H1 (cell line): ENCODE measurements around the gene ASTN2. TPM values are rescaled to one million over a fixed set of nuclear protein-coding genes. Genes with fewer than 3 reads are reported as not detected.

Experiments
- CTCF ChIA-PET: fragments of 300-600 bp; sonication (Branson Sonifier 250); formaldehyde crosslinking; loops from one replicate; lab custom pipeline; 2021; ENCODE audit not compliant: partially characterized antibody; lab: Charles Lee
- POLR2A ChIA-PET: fragments of 300-600 bp; sonication (Branson Sonifier 250); formaldehyde crosslinking; loops from one replicate; lab custom pipeline; 2021; ENCODE audit warnings: inconsistent platforms; ENCODE audit not compliant: partially characterized antibody; lab: Charles Lee
- DNase-seq, 2 experiments: peaks; one replicate each; pipeline versions ENCODE4 v3.0.0 to v3.0.0-alpha.2; 2010 to 2022; ENCODE audit warnings: low spot score in 2 of 2, low read depth in 1 of 2, mixed read lengths in 1 of 2
- FAIRE-seq: peaks from 2 replicates; lab custom pipeline; 2011; peaks lifted over from hg19 to GRCh38; lab: Jason Lieb, UNC
- H2AFZ ChIP-seq: 2 replicates; pipeline ENCODE4 v1.8.1; 2012; ENCODE audit warnings: low read length, inconsistent platforms
- H2AK5ac ChIP-seq: 2 replicates; pipeline ENCODE4 v1.6.1; 2013; ENCODE audit warnings: low read depth, low read length
- H2BK120ac ChIP-seq: replicated peaks from 2 replicates; pipeline ENCODE3; 2013; ENCODE audit warnings: low read depth, low read length, inconsistent platforms
- H2BK12ac ChIP-seq: 2 replicates; pipeline ENCODE4 v1.6.1; 2013; ENCODE audit warnings: low read depth, low read length
- H2BK15ac ChIP-seq: 2 replicates; pipeline ENCODE4 v1.6.1; 2013; ENCODE audit warnings: low read length
- H2BK20ac ChIP-seq: 2 replicates; pipeline ENCODE4 v1.6.1; 2013; ENCODE audit warnings: low read length
- H2BK5ac ChIP-seq: 2 replicates; pipeline ENCODE4 v1.6.1; 2013; ENCODE audit warnings: low read depth, low read length
- H3K14ac ChIP-seq: 2 replicates; pipeline ENCODE4 v1.6.1; 2013; ENCODE audit warnings: inconsistent platforms; ENCODE audit not compliant: insufficient read length
- H3K18ac ChIP-seq: 2 replicates; pipeline ENCODE4 v1.6.1; 2013; ENCODE audit warnings: low read length; ENCODE audit errors: extremely low read depth
- H3K23ac ChIP-seq: 2 replicates; pipeline ENCODE4 v1.6.1; 2013; ENCODE audit warnings: inconsistent platforms; ENCODE audit not compliant: insufficient read length
- H3K23me2 ChIP-seq: 2 replicates; pipeline ENCODE4 v1.6.1; 2013; ENCODE audit warnings: low read depth, low read length
- H3K27ac ChIP-seq: 2 replicates; pipeline ENCODE4 v1.6.1; 2011; ENCODE audit warnings: low read depth, low read length, inconsistent platforms
- H3K27me3 ChIP-seq, 4 experiments: replicated peaks in 1 of 4; 1 replicate in 1 of 4; 2 replicates in 3 of 4; pipeline versions ENCODE4 v1.6.1 to v1.8.1; 2011 to 2013; ENCODE audit warnings: low read length in 3 of 4, mild to moderate bottlenecking in 3 of 4, inconsistent platforms in 2 of 4, mixed read lengths in 2 of 4, moderate library complexity in 1 of 4; ENCODE audit not compliant: control insufficient read depth in 3 of 4, insufficient read depth in 3 of 4; ENCODE audit errors: extremely low read depth in 1 of 4
- H3K36me3 ChIP-seq, 4 experiments: 2 replicates each; pipeline versions ENCODE4 v1.6.1 to v1.8.1; 2011 to 2013; ENCODE audit warnings: mild to moderate bottlenecking in 4 of 4, low read length in 3 of 4, moderate library complexity in 2 of 4, control low read depth in 1 of 4, inconsistent platforms in 1 of 4; ENCODE audit not compliant: insufficient read depth in 4 of 4, control insufficient read depth in 2 of 4
- H3K4ac ChIP-seq: replicated peaks from 2 replicates; pipeline ENCODE3; 2013; ENCODE audit warnings: low read length, low read depth, mixed read lengths, inconsistent platforms; ENCODE audit not compliant: insufficient read length
- H3K4me1 ChIP-seq, 4 experiments: replicated peaks in 1 of 4; 1 replicate in 1 of 4; 2 replicates in 3 of 4; pipeline versions ENCODE4 v1.6.1 to v1.8.1; 2011 to 2013; ENCODE audit warnings: low read length in 3 of 4, inconsistent platforms in 2 of 4, mixed read lengths in 1 of 4; ENCODE audit not compliant: insufficient read depth in 4 of 4, control insufficient read depth in 3 of 4
- H3K4me2 ChIP-seq, 2 experiments: 2 replicates each; pipeline versions ENCODE4 v1.6.1 to v1.8.1; 2011 to 2013; ENCODE audit warnings: low read depth in 2 of 2, low read length in 2 of 2, control low read depth in 1 of 2, inconsistent platforms in 1 of 2, mild to moderate bottlenecking in 1 of 2; ENCODE audit not compliant: insufficient read depth in 1 of 2
- H3K4me3 ChIP-seq, 4 experiments: fragments of 200-600, 300-600 bp in 1 of 4; sonication (generic), shearing (Covaris generic), sonication (Bioruptor Twin) in 1 of 4; 2 replicates each; pipeline versions ENCODE4 v1.5.1 to v1.8.1; 2011 to 2016; ENCODE audit warnings: low read length in 4 of 4, low read depth in 3 of 4, control low read depth in 2 of 4, inconsistent platforms in 2 of 4, mild to moderate bottlenecking in 2 of 4, mixed read lengths in 1 of 4, moderate library complexity in 1 of 4; ENCODE audit not compliant: insufficient read depth in 2 of 4; ENCODE audit errors: extremely low read depth in 1 of 4
- H3K56ac ChIP-seq: replicated peaks from 2 replicates; pipeline ENCODE3; 2013; ENCODE audit warnings: low read depth, mild to moderate bottlenecking, mixed read lengths, low read length, inconsistent platforms; ENCODE audit not compliant: insufficient read length
- H3K79me1 ChIP-seq: 2 replicates; pipeline ENCODE4 v1.6.1; 2013; ENCODE audit warnings: low read depth, low read length, control low read depth
- H3K79me2 ChIP-seq, 2 experiments: 2 replicates each; pipeline versions ENCODE4 v1.6.1 to v1.8.1; 2012 to 2013; ENCODE audit warnings: low read length in 2 of 2, mild to moderate bottlenecking in 2 of 2, inconsistent platforms in 1 of 2; ENCODE audit not compliant: insufficient read depth in 2 of 2, control insufficient read depth in 1 of 2
- H3K9ac ChIP-seq, 4 experiments: replicated peaks in 1 of 4; 1 replicate in 1 of 4; 2 replicates in 3 of 4; pipeline versions ENCODE4 v1.6.1 to v1.8.1; 2011 to 2013; ENCODE audit warnings: low read depth in 3 of 4, low read length in 3 of 4, control low read depth in 2 of 4, mild to moderate bottlenecking in 2 of 4, moderate library complexity in 2 of 4, inconsistent platforms in 1 of 4; ENCODE audit errors: extremely low read depth in 1 of 4
- H3K9me3 ChIP-seq, 2 experiments: 2 replicates each; pipeline versions ENCODE4 v1.6.1 to v1.8.1; 2012 to 2013; ENCODE audit warnings: mild to moderate bottlenecking in 2 of 2, moderate library complexity in 2 of 2, control low read depth in 1 of 2, inconsistent platforms in 1 of 2, low read depth in 1 of 2, low read length in 1 of 2, mixed read lengths in 1 of 2; ENCODE audit not compliant: insufficient read depth in 2 of 2
- H4K20me1 ChIP-seq, 2 experiments: replicated peaks in 1 of 2; 2 replicates each; pipeline versions ENCODE3 to v1.8.1; 2011 to 2013; ENCODE audit warnings: inconsistent platforms in 2 of 2, low read length in 2 of 2, mild to moderate bottlenecking in 1 of 2; ENCODE audit not compliant: insufficient read depth in 2 of 2, control insufficient read depth in 1 of 2
- H4K5ac ChIP-seq: 2 replicates; pipeline ENCODE4 v1.6.1; 2013; ENCODE audit warnings: low read length, low read depth, mixed read lengths, inconsistent platforms; ENCODE audit not compliant: insufficient read length
- H4K8ac ChIP-seq: 2 replicates; pipeline ENCODE4 v1.8.0; 2013; ENCODE audit warnings: mild to moderate bottlenecking, moderate library complexity, low read length, inconsistent platforms; ENCODE audit not compliant: insufficient read depth; ENCODE audit errors: extremely low read depth
- H4K91ac ChIP-seq: replicated peaks from 2 replicates; pipeline ENCODE3; 2013; ENCODE audit warnings: low read length, mixed read lengths, inconsistent platforms; ENCODE audit not compliant: insufficient read length
- ASH2L ChIP-seq: fragments of 200-600, 300-600 bp; sonication (generic); IDR thresholded peaks from one replicate; pipeline ENCODE4 v1.7.1; 2017; ENCODE audit warnings: low read length
- BACH1 ChIP-seq: IDR thresholded peaks from 2 replicates; pipeline ENCODE4 v1.6.1; 2012; ENCODE audit warnings: low read length, improper control_type of control experiment
- FOSL1 ChIP-seq: IDR thresholded peaks from 2 replicates; pipeline ENCODE4 v1.6.1; 2011; ENCODE audit warnings: mild to moderate bottlenecking, low read depth, low read length, moderate library complexity; ENCODE audit not compliant: insufficient read depth
- GABPA ChIP-seq: IDR thresholded peaks from 2 replicates; pipeline ENCODE4 v1.6.1; 2011; ENCODE audit warnings: mild to moderate bottlenecking, low read length, moderate library complexity, borderline replicate concordance; ENCODE audit not compliant: insufficient read depth
- HDAC6 ChIP-seq: IDR thresholded peaks from one replicate; pipeline ENCODE4 v1.7.1; 2012; ENCODE audit warnings: low read depth, mild to moderate bottlenecking, inconsistent platforms, low read length, moderate library complexity
- KDM1A ChIP-seq: fragments of 200-600, 300-600 bp; sonication (generic); IDR thresholded peaks from 2 replicates; pipeline ENCODE4 v1.7.1; 2016; ENCODE audit warnings: mild to moderate bottlenecking, low read length, borderline replicate concordance
- KDM4A ChIP-seq: IDR thresholded peaks from one replicate; pipeline ENCODE4 v1.7.1; 2012; ENCODE audit warnings: low read depth, mild to moderate bottlenecking, moderate library complexity, low read length, inconsistent platforms; ENCODE audit not compliant: severe bottlenecking
- RNF2 ChIP-seq: fragments of 200-900, 300-1000 bp; sonication (generic); IDR thresholded peaks from 2 replicates; pipeline ENCODE4 v1.7.1; 2016; ENCODE audit warnings: borderline replicate concordance, low read depth, mild to moderate bottlenecking, antibody characterized with exemption, low read length; ENCODE audit not compliant: poor library complexity, severe bottlenecking; ENCODE audit errors: missing control alignments
- SRF ChIP-seq: IDR thresholded peaks from 2 replicates; pipeline ENCODE4 v1.6.1; 2011; ENCODE audit warnings: mild to moderate bottlenecking, low read depth, low read length, moderate library complexity
- TCF12 ChIP-seq: IDR thresholded peaks from 2 replicates; pipeline ENCODE4 v1.6.1; 2011; ENCODE audit warnings: low read depth, mild to moderate bottlenecking, low read length
- WGBS, 2 experiments: shearing (Covaris generic) in 1 of 2; methylation state at CpG; one replicate each; pipeline versions ENCODE4 v1.1.6 to v1.1.7; 2013 to 2015; ENCODE audit warnings: low lambda C conversion rate in 2 of 2, mixed read lengths in 2 of 2, inconsistent platforms in 1 of 2, low coverage in 1 of 2, missing lambda C conversion rate in 1 of 2; ENCODE audit not compliant: insufficient replicate concordance in 2 of 2, insufficient coverage in 1 of 2, insufficient read length in 1 of 2; ENCODE audit errors: extremely low coverage in 1 of 2, missing lambda C conversion rate in 1 of 2; 5-methylcytosine and 5-hydroxymethylcytosine counted together
- polyA plus RNA-seq, 7 experiments: library from polyadenylated mRNA; depleted of rRNA in 3 of 7; stranded (reverse) in 5 of 7; unstranded in 2 of 7; fragments of >200 nt in 5 of 7; fragments of 200-250 nt in 2 of 7; gene quantifications; 1 replicate in 5 of 7; 2 replicates in 1 of 7; 4 replicates in 1 of 7; pipeline versions ENCODE4 v1.2.1 to v1.2.3, GENCODE V29; 2011 to 2013; ENCODE audit warnings: missing spikeins in 2 of 7, mixed read lengths in 2 of 7
- total RNA-seq: library from RNA; stranded (reverse); fragmentation: NEBNext Ultra II Directional; extraction: Animal tissue kit (Norgen Biotek cat#: 25700); gene quantifications from 2 replicates; pipeline ENCODE4 v1.2.1, GENCODE V29; 2021

The ASTN2 gene
- total and polyA plus RNA-seq, 2 of the 8 experiments (the other 6 are each of a cell fraction or from before 2014, with no cell fraction given) = 8.2 to 13.7 TPM

DNA sequence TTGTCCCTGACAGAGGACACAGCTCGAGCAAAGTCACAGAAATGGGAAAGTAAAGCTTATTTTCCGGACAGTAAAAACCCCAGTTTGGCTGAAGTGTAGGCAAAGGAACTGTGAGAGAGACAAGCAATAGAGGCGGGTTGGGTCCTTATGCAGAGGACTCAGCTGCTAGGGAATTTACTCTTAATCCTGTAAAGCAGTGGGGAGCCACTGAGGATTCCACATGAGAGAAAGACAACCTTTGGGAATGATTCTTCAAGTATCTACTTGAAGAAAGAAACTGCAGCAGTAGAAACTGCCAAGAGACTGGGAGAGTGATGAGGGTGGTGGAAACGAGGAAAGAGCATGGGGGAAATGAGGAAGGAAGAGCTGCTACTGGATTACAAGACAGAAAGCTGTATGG lies 20.2 kb downstream of the ASTN2 start:
- 77% methylated on average over 4 of the region's 4 CpGs; no CpG with 5 or more reads in 1 of the 2 experiments for WGBS, 2 experiments
- no peak overlapping the region for H3K23ac ChIP-seq
- peaks cover 0 to 14% (median 3%) of the 10 kb centered on the region in 4 experiments; a peak in 5 of 7 replicates for H3K4me1 ChIP-seq
- H3K4me2 ChIP-seq = no peak overlapping the region; a peak in 1 of 4 replicates
- no peak overlapping the region for H2BK15ac ChIP-seq
- H3K4ac ChIP-seq = no peak overlapping the region
- H3K14ac ChIP-seq = no peak overlapping the region
- no peak overlapping the region for H2AFZ ChIP-seq
- H2BK120ac ChIP-seq = no peak overlapping the region
- CTCF ChIA-PET = interaction anchor here (0.6 to 7.1 kb wide), 5 partner anchors 14 to 162 kb away, joined by 3 to 165 read pairs (median 7); partner anchors contain the start of gene ASTN2
- no peak overlapping the region for H3K56ac ChIP-seq
- no peaks in the 10 kb centered on the region for H3K36me3 ChIP-seq
- no peak overlapping the region for H4K5ac ChIP-seq
- H3K79me1 ChIP-seq = no peaks in the 10 kb centered on the region
- H2AK5ac ChIP-seq = no peak overlapping the region
- no peak for FAIRE-seq
- no peaks in the 10 kb centered on the region for H3K79me2 ChIP-seq
- no peak overlapping the region for H3K4me3 ChIP-seq
- no peak for TF ChIP-seq SRF
- no peak for TF ChIP-seq FOSL1
- TF ChIP-seq KDM4A = no peak
- no peak for TF ChIP-seq RNF2
- no peak for TF ChIP-seq HDAC6
- TF ChIP-seq KDM1A = no peak
- no peak for TF ChIP-seq TCF12
- no peak for TF ChIP-seq GABPA
- TF ChIP-seq BACH1 = no peak
- TF ChIP-seq ASH2L = no peak
- H2BK5ac ChIP-seq = no peak overlapping the region
- no peak overlapping the region for H2BK12ac ChIP-seq
- no peaks in the 10 kb centered on the region for H3K9me3 ChIP-seq
- no peaks in the 10 kb centered on the region for H3K27me3 ChIP-seq
- POLR2A ChIA-PET = no interaction called here
- no peak overlapping the region for H4K91ac ChIP-seq
- H3K9ac ChIP-seq = no peak overlapping the region
- H3K18ac ChIP-seq = no peak overlapping the region
- H4K20me1 ChIP-seq = no peaks in the 10 kb centered on the region
- H3K23me2 ChIP-seq = no peaks in the 10 kb centered on the region
- H3K27ac ChIP-seq = no peak overlapping the region
- no peak for DNase-seq
- no peak overlapping the region for H2BK20ac ChIP-seq
- H4K8ac ChIP-seq = no peak overlapping the region
